IMR-90 (cell line): ENCODE data around the gene PYROXD2. TPM values are rescaled to one million over a fixed set of nuclear protein-coding genes. Genes with fewer than 3 reads are reported as not detected.
A peak's percentile ranks its signal among the peaks of the same experiment; 100 is the strongest.

Source experiments
- ATAC-seq: fragments of 200-7000 bp; cut with Tn5 transposase; 2 replicates; pipeline ENCODE4 v1.9.1; 2020; ENCODE audit warnings: low read depth, mild to moderate bottlenecking, moderate library complexity
- BruUV-seq: library from RNA; stranded (reverse); fragments of 400-500 nt; replicated peaks from 2 replicates; lab custom pipeline; 2021; lab: Mats Ljungman, UMichigan
- CTCF ChIA-PET: fragments of 300-600 bp; formaldehyde crosslinking; extraction: SDS; loops from one replicate; lab custom pipeline; 2021; ENCODE audit warnings: antibody characterized with exemption; lab: Yijun Ruan, JAX
- POLR2A ChIA-PET: fragments of 300-600 bp; sonication (Branson Sonifier 250); formaldehyde crosslinking; loops from one replicate; lab custom pipeline; 2022; ENCODE audit warnings: antibody characterized with exemption; ENCODE audit not compliant: unreplicated experiment; lab: Charles Lee
- DNase-seq: peaks from one replicate; pipeline ENCODE4 v3.0.0; 2013
- H2AFZ ChIP-seq: replicated peaks from 2 replicates; pipeline ENCODE3; 2013; ENCODE audit warnings: low read length, mild to moderate bottlenecking; ENCODE audit not compliant: poor library complexity
- H2AK5ac ChIP-seq: 2 replicates; pipeline ENCODE4 v1.6.1; 2013; ENCODE audit warnings: low read depth, low read length, inconsistent platforms
- H2AK9ac ChIP-seq: replicated peaks from 2 replicates; pipeline ENCODE3; 2013; ENCODE audit warnings: mild to moderate bottlenecking, low read depth, low read length, moderate library complexity; ENCODE audit not compliant: poor library complexity
- H2BK120ac ChIP-seq: 2 replicates; pipeline ENCODE4 v1.6.1; 2013; ENCODE audit warnings: low read depth, low read length, inconsistent platforms
- H2BK15ac ChIP-seq: 3 replicates; pipeline ENCODE4 v1.6.1; 2013; ENCODE audit warnings: low read depth, low read length, inconsistent platforms
- H2BK20ac ChIP-seq: 2 replicates; pipeline ENCODE4 v1.6.1; 2013; ENCODE audit warnings: low read depth, mild to moderate bottlenecking, inconsistent platforms, low read length, moderate library complexity
- H2BK5ac ChIP-seq: 2 replicates; pipeline ENCODE4 v1.6.1; 2013; ENCODE audit warnings: mild to moderate bottlenecking, low read depth, low read length, inconsistent platforms; ENCODE audit not compliant: poor library complexity, severe bottlenecking
- H3K14ac ChIP-seq: replicated peaks from 2 replicates; pipeline ENCODE4 v1.6.1; 2013; ENCODE audit warnings: low read depth, low read length, inconsistent platforms
- H3K18ac ChIP-seq: 2 replicates; pipeline ENCODE4 v1.6.1; 2013; ENCODE audit warnings: low read depth, low read length, control low read depth
- H3K23ac ChIP-seq: 2 replicates; pipeline ENCODE4 v1.6.1; 2013; ENCODE audit warnings: low read depth, low read length, inconsistent platforms
- H3K27ac ChIP-seq: 2 replicates; pipeline ENCODE4 v1.5.1; 2013; ENCODE audit warnings: mild to moderate bottlenecking, control low read depth, low read length; ENCODE audit not compliant: insufficient read depth
- H3K27me3 ChIP-seq: 2 replicates; pipeline ENCODE4 v1.6.1; 2013; ENCODE audit warnings: low read length; ENCODE audit not compliant: control insufficient read depth, insufficient read depth
- H3K36me3 ChIP-seq: 2 replicates; pipeline ENCODE4 v1.6.1; 2013; ENCODE audit warnings: low read length, mixed read lengths; ENCODE audit not compliant: control insufficient read depth, insufficient read depth
- H3K4ac ChIP-seq: 2 replicates; pipeline ENCODE4 v1.6.1; 2013; ENCODE audit warnings: low read depth, low read length, inconsistent platforms
- H3K4me1 ChIP-seq: 2 replicates; pipeline ENCODE4 v1.6.1; 2013; ENCODE audit warnings: low read length, mixed read lengths; ENCODE audit not compliant: control insufficient read depth, insufficient read depth
- H3K4me2 ChIP-seq: 2 replicates; pipeline ENCODE4 v1.6.1; 2013; ENCODE audit warnings: low read depth, mild to moderate bottlenecking, control low read depth, low read length, moderate library complexity
- H3K4me3 ChIP-seq: 2 replicates; pipeline ENCODE4 v1.5.1; 2013; ENCODE audit warnings: low read depth, mild to moderate bottlenecking, control low read depth, low read length, moderate library complexity; ENCODE audit not compliant: insufficient read depth
- H3K56ac ChIP-seq: 2 replicates; pipeline ENCODE4 v1.6.1; 2013; ENCODE audit warnings: low read length, inconsistent platforms; ENCODE audit not compliant: insufficient read depth; ENCODE audit errors: extremely low read depth
- H3K79me1 ChIP-seq, 2 experiments: 2 replicates each; pipeline ENCODE4 v1.6.1; 2013; ENCODE audit warnings: low read length in 2 of 2, inconsistent platforms in 1 of 2, low read depth in 1 of 2
- H3K9ac ChIP-seq: 2 replicates; pipeline ENCODE4 v1.6.1; 2013; ENCODE audit warnings: low read depth, low read length, control low read depth
- H3K9me1 ChIP-seq: 2 replicates; pipeline ENCODE4 v1.6.1; 2013; ENCODE audit warnings: low read length, inconsistent platforms; ENCODE audit not compliant: insufficient read depth
- H3K9me3 ChIP-seq: 2 replicates; pipeline ENCODE4 v1.6.1; 2013; ENCODE audit warnings: low read length; ENCODE audit not compliant: control insufficient read depth, insufficient read depth
- H4K20me1 ChIP-seq: 2 replicates; pipeline ENCODE4 v1.6.1; 2013; ENCODE audit warnings: low read length, inconsistent platforms; ENCODE audit not compliant: insufficient read depth
- H4K5ac ChIP-seq: 2 replicates; pipeline ENCODE4 v1.6.1; 2013; ENCODE audit warnings: mild to moderate bottlenecking, low read depth, low read length, control low read depth
- H4K8ac ChIP-seq, 2 experiments: 2 replicates each; pipeline ENCODE4 v1.6.1; 2013; ENCODE audit warnings: low read depth in 2 of 2, low read length in 2 of 2, control low read depth in 1 of 2, inconsistent platforms in 1 of 2
- H4K91ac ChIP-seq: 2 replicates; pipeline ENCODE4 v1.6.1; 2013; ENCODE audit warnings: low read depth, low read length, inconsistent platforms; ENCODE audit not compliant: insufficient read depth
- CEBPB ChIP-seq: IDR thresholded peaks from 2 replicates; pipeline ENCODE4 v1.6.1; 2012; ENCODE audit warnings: low read depth, low read length, improper control_type of control experiment
- ELK1 ChIP-seq: fragments of 150-350 bp; IDR thresholded peaks from 2 replicates; pipeline ENCODE4 v1.6.1; 2016; ENCODE audit warnings: low read depth, mild to moderate bottlenecking, low read length, moderate library complexity, borderline replicate concordance
- MAZ ChIP-seq: IDR thresholded peaks from 2 replicates; pipeline ENCODE4 v1.6.1; 2012; ENCODE audit warnings: low read depth, mild to moderate bottlenecking, low read length, improper control_type of control experiment, moderate library complexity, borderline replicate concordance
- POLR2A ChIP-seq: IDR thresholded peaks from 2 replicates; pipeline ENCODE4 v1.6.1; 2012; ENCODE audit warnings: mild to moderate bottlenecking, low read depth, low read length
- RAD21 ChIP-seq: IDR thresholded peaks from 2 replicates; pipeline ENCODE4 v1.6.1; 2012; ENCODE audit warnings: low read length, improper control_type of control experiment
- RCOR1 ChIP-seq: IDR thresholded peaks from 2 replicates; pipeline ENCODE4 v1.6.1; 2012; ENCODE audit warnings: mild to moderate bottlenecking, low read length, improper control_type of control experiment; ENCODE audit not compliant: insufficient replicate concordance
- USF2 ChIP-seq: fragments of 150-350 bp; IDR thresholded peaks from 2 replicates; pipeline ENCODE4 v1.6.1; 2017; ENCODE audit warnings: mild to moderate bottlenecking, antibody characterized with exemption, low read length, low read depth
- WGBS, 2 experiments: methylation state at CpG; one replicate each; pipeline versions ENCODE4 v1.1.5 to v1.1.7; 2013; ENCODE audit warnings: missing lambda C conversion rate in 2 of 2; ENCODE audit not compliant: insufficient read length in 1 of 2; ENCODE audit errors: extremely low coverage in 2 of 2; 5-methylcytosine and 5-hydroxymethylcytosine counted together
- dilution Hi-C: fragments of 300-500 bp; cut with HindIII; formaldehyde crosslinking; loops from one replicate; pipeline ENCODE4 v1.14.3; 2018; ENCODE audit warnings: low sequenced_read_pairs; ENCODE audit not compliant: unreplicated experiment
- in situ Hi-C: fragments of 300-500 bp; cut with MboI; formaldehyde crosslinking; loops from 3 replicates; pipeline ENCODE4 v1.14.3; 2019; ENCODE audit warnings: low sequenced_read_pairs, inconsistent platforms, mixed read lengths
- intact Hi-C: fragments of 100-400 bp; cut with micrococcal nuclease; formaldehyde crosslinking; loops from 2 replicates; pipeline ENCODE4 v1.10.0; 2022
- polyA plus RNA-seq, 3 experiments: library from polyadenylated mRNA; depleted of rRNA; stranded (reverse); fragments of >200 nt; gene quantifications; 2 replicates each; pipeline ENCODE4 v1.2.3, GENCODE V29; 2012; ENCODE audit warnings: low replicate concordance in 1 of 3
- total RNA-seq: library from RNA; depleted of rRNA; stranded (reverse); fragments of >200 nt; gene quantifications from 2 replicates; pipeline ENCODE4 v1.2.3, GENCODE V29; 2012

The PYROXD2 gene
- total and polyA plus RNA-seq, 2 of the 4 experiments (the other 2 are of a cell fraction) = 6.5 to 16.3 TPM

GRCh38 chr10:98402931-98403718, 11.9 kb downstream of the PYROXD2 start:
- H4K20me1 ChIP-seq = no peaks in the 10 kb centered on the region
- BruUV-seq = no TSS peak
- TF ChIP-seq POLR2A (no peak), CEBPB (no peak), RCOR1 (no peak), RAD21 (no peak), USF2 (no peak), MAZ (no peak), ELK1 (no peak)
- peak overlapping the region; percentile 34; the same call in 1 of the 2 replicates for H3K9ac ChIP-seq
- peak overlapping the region; percentile 21 for H2BK15ac ChIP-seq
- H4K8ac ChIP-seq = peak overlapping the region; percentile 74 to 83; a peak in 3 of 4 replicates
- peak overlapping the region; percentile 79 for H3K27ac ChIP-seq
- peak overlapping the region; percentile 2 for H2AFZ ChIP-seq
- H3K9me1 ChIP-seq = peaks cover 21% of the 10 kb centered on the region
- peaks cover 6 to 24% of the 10 kb centered on the region in 2 experiments; a peak in 2 of 4 replicates for H3K79me1 ChIP-seq
- H3K4me3 ChIP-seq = no peak overlapping the region
- 0 out of 2 replicates have a peak overlapping the region, but pooled peaks have one; percentile 29 for H3K56ac ChIP-seq
- H2BK20ac ChIP-seq = peak overlapping the region; percentile 77; the same call in 1 of the 2 replicates
- dilution Hi-C loops = no loop called here
- peak overlapping the region; percentile 90 for H3K18ac ChIP-seq
- peak overlapping the region; percentile 83 for H3K4ac ChIP-seq
- H3K9me3 ChIP-seq = no peaks in the 10 kb centered on the region
- intact Hi-C loops = loop anchor here (5.0 kb wide), 1 partner anchor 56 kb away; no protein-coding TSS in a partner anchor
- H2AK5ac ChIP-seq = peak overlapping the region; percentile 89
- ATAC-seq (no peak), DNase-seq (no peak)
- CTCF ChIA-PET = no interaction called here
- peak overlapping the region; percentile 68; the same call in 1 of the 2 replicates for H3K4me2 ChIP-seq
- peak overlapping the region; percentile 61 for H4K91ac ChIP-seq
- peak overlapping the region; percentile 68 for H2AK9ac ChIP-seq
- peak overlapping the region; percentile 73 for H4K5ac ChIP-seq
- H3K14ac ChIP-seq = peak overlapping the region; percentile 50
- H2BK5ac ChIP-seq = peak overlapping the region; percentile 72
- peak overlapping the region; percentile 80 for H3K23ac ChIP-seq
- peak overlapping the region; percentile 82 for H2BK120ac ChIP-seq
- WGBS, 2 experiments = 95% methylated on average over 3 of the region's 23 CpGs; no CpG with 5 or more reads in 1 of the 2 experiments
- no peaks in the 10 kb centered on the region for H3K27me3 ChIP-seq
- POLR2A ChIA-PET = no interaction called here
- H3K36me3 ChIP-seq = peaks cover 8% of the 10 kb centered on the region
- H3K4me1 ChIP-seq = peaks cover 19% of the 10 kb centered on the region
- in situ Hi-C loops = no loop called here
